GM18868 (cell line): ENCODE data around the gene EFCC1.

Experiments used
- ATAC-seq: cut with Tn5 transposase; IDR thresholded peaks from one replicate; pipeline ENCODE4 v1.9.1; 2021; ENCODE audit warnings: mild to moderate bottlenecking, moderate library complexity; ENCODE audit not compliant: unreplicated experiment

EFCC1 gene

GRCh38 chr3:128994581-128995546 is 6.2 kb upstream of the EFCC1 start:
- no peak for ATAC-seq

- no peak for ATAC-seq
Observed at GRCh38 chr3:128995737-128996136, 5.4 kb upstream of the EFCC1 start.

- ATAC-seq = no peak
Observed at GRCh38 chr3:128996200-128996599, 4.9 kb upstream of the EFCC1 start.

GRCh38 chr3:128996726-128997125 is 4.4 kb upstream of the EFCC1 start:
- no peak for ATAC-seq

DNA sequence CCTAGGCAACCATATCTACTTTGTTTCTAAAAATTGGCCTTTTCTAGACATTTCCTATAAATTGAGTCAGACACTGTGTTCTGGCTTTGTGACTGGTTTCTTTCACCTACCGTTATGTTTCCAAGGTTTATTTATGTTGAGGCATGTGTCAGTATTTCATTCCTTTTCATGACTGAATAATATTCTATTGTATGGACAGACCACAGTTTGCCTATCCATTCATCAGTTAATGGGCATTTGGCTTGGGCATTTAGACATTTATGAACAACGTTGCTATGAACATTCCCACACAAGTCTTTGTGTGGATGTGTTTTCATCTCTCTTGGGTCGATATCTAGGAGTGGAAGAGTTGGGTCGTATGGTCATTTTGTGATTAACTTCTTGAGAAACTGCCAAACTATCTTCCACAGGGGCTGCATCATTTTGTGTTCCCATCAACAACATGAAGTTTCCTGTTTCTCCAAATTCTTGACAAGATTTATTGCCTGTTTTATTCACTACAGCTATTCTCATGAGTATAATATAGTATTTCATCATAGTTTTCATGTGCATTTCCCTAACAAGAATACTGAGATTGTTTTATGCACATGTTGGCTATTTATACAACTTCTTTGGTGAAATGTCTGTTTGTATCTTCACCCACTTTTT is 3.5 kb upstream of the EFCC1 start:
- no peak for ATAC-seq

- ATAC-seq = no peak
Observed at GRCh38 chr3:128998561-128998960, 2.5 kb upstream of the EFCC1 start.

GRCh38 chr3:128999102-128999501 is 2.0 kb upstream of the EFCC1 start:
- no peak for ATAC-seq

GRCh38 chr3:129000742-129001100 is 383 bp upstream of the EFCC1 start:
- no peak for ATAC-seq

DNA sequence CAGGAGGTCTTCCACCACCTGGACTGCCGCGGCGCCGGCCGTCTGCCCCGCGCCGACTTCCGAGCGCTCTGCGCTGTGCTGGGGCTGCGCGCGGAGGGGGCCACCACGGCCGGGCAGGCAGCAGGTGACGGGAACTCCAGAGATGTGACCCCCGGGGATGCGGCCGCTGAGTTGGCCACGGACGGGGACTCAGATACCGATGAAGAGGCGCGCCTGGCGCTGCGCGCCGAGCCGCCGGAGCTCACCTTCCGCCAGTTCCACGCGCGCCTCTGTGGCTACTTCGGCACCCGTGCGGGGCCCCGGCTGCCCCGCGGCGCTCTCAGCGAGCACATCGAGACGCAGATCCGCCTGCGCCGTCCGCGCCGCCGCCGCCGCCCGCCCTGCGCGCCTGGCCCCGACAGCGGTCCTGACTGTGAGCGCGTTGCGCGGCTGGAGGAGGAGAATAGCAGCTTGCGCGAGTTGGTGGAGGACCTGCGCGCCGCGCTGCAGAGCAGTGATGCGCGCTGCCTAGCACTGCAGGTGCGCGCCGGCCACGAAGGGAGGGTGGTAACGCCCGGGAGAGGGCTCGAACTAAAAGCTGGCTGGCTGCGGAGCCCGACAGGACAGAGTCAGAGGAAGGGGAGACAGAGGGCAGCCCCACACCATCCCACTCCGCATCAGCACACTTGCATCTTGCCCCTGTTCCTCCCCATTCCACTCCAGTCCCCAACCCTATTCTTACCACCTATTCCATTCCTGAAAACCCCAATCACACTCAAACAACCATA is 885 bp downstream of the EFCC1 start:
- no peak for ATAC-seq

DNA sequence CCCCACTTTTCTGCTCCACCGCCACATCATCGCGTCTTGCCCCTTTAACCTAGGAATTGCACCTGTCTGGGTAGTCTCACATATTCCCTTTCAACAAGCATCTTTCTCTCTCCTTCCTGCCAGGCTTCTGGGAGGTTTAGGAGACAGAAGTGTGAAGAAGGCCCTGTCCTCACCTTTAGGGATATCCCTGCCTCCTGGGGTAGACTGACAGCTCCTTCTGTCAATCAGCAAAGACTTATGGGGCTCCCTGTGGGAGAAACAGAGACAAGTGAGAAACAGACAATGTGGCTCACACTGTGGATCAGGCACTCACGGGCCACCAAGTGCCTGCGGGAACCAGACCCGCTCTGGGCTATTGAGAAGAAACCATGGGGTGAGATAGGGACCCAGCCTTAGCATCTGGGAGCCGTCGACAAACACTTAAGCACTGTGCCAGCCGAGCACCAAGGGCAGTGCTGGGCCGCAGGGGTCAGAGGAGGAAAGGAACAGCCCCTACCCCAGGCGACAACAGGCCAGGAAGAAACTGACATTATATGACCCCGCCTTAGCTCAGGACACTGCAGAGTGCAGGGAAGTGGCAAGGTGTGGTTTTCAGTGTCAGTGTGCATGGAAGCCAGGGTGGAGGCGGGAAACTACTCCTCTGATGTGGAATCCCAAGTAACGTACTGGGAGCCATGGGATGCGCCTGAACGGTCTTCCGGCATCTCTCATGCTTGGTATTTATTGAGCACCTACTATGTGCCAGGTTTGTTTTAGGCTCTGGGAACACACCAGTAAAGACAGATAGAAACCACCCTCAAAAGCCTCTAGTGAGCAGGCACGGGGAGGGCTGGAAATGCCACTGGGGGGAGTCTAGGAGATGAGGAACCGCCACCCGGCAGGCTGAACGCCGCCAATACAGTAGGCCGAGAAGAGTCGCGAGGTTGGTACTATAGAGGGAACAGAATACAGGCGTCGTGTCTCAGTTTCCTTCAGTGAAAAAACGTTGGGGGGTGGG is 1.8 kb downstream of the EFCC1 start:
- ATAC-seq = no peak

DNA sequence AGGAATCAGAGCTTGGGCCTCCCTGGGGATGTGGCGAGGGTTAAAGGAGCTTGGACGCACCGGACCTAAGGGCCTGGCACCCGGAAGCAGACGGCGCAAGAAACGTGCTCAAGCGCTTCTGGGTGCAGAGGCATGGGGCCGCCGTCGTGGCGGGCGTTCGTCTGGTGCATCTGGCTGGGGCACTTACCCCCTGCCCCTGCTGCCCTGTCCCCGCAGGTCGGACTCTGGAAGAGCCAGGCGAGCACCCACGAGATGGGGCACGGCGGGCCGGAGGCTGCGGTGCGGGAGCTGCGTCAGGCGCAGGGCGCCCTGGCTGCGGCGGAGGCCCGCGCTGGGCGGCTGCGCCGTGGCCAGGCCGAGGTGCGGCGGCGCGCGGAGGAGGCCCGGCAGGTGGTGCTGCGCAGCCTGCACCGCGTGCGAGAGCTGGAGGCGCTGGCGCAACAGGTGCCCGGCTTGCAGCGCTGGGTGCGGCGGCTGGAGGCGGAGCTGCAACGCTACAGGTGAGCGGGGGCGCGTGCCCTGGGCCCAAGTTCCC is 2.5 kb downstream of the EFCC1 start:
- no peak for ATAC-seq

DNA sequence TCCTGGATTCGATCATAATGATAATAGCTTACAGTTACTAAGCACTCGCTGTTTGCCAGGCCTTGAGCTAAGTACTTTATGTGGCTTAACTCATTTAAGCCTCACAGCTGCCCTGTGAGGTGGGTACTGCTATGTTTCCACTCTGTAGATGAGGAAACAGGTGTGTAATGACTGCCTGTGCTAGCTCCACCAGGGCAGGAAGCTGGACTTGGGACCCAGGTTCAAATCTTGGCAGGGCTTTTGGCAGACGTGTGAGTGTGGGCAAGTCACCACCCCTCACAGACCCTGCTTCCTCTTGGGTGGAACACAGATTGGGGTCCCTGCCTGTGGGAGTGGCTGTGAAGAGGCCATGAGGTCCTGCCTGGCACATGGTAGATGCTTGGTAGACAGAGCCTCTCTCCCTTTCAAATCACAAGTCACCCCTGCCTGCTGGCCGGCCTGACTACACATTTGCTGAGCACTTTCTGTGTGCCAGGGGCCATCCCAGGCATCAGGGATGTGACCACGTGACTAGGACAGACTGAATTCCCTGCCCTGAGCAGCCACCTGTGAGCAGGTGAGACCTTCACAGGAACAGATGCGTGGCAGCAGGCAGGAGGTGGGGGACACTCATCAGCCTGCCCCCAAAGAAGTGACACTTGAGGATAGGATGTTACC is 3.7 kb downstream of the EFCC1 start:
- ATAC-seq = no peak

DNA sequence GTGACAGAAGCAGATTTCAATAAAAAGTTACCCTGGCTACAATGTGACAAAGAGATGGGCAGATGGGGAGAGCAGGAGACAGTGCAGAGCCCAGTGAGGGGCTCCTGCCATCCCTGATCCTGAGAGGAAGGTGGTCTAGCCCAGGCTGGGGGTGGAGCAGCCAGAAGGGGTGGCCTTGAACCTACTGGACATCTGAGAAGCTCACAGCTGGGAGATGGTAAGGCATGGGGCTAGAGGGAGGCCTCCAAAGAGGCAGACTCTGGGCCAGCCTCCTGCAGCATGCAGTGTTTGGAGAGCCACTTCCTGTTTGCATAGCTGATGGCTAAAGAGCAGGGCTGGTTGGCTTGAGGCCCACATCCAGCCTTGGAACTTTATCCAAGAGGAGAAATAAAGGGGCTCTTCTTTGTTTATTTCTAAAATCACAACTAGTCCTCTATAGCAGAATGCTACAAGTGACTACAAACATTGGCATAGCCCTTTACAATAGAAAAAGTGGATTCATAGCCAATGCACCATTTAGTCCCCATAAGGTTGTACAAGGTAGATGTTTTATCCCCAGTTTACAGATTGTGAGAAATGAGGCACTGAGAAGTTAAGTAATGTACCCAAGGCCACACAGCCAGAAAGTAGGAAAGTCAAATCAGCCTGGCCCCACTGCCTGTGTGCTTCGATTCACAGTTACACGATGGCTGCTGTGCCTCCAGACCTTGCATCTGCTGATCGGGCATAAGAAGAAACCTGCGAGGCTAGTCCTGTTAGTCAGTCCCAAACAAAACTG is 4.6 kb downstream of the EFCC1 start:
- no peak for ATAC-seq

DNA sequence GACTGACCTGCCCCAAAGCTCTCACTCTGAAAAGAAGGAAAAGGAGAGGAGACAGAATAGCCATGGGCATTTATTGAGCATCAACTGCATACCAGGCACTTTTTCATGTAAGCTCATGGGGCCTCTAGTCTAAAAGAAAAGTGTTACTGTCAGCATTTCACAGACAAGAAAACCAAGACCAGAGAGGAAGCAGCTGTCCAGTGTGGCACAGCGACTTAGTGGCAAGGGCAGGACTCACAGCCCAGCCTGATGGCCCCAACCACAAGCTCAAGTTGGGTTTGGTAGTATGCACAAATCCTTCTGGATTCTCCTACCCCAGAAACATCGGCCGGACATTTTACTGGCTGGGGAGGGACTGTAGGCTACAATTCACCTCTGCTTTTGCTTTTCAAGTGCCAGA is 5.8 kb downstream of the EFCC1 start:
- ATAC-seq = no peak

DNA sequence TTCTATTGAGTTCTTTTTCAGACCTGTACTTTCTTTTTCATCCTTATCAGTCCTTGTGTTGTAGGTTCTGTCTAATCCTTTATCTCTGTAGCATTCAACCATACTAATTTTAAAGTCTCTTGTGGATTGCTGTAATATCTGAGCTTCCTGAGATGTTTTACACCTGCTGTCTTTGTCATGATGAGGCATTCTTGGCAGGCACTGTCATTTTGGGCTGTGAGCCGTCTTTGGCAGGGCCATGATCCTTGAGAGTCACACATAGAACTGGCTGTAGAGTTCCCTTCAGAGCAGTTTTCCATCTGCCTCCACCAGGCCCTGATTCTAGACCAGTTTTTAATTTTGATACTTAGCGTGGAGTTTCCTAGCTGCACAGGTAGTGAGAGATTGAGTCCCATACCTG is 6.7 kb downstream of the EFCC1 start:
- no peak for ATAC-seq

- ATAC-seq = no peak
Observed at GRCh38 chr3:129009266-129009665, 8.2 kb downstream of the EFCC1 start.

- no peak for ATAC-seq
Observed at GRCh38 chr3:129010310-129010956, 9.3 kb downstream of the EFCC1 start.

- ATAC-seq = no peak
Observed at GRCh38 chr3:129013491-129013891, 12.4 kb downstream of the EFCC1 start.
